GM19193 (cell line): Measurements from ENCODE around the gene ACBD6.

Experiments used
- POLR2A ChIP-seq: IDR thresholded peaks from 4 replicates; pipeline ENCODE4 v1.6.1; 2011; ENCODE audit not compliant: insufficient read depth, insufficient read length; ENCODE audit errors: extremely low read depth

ACBD6 gene

DNA sequence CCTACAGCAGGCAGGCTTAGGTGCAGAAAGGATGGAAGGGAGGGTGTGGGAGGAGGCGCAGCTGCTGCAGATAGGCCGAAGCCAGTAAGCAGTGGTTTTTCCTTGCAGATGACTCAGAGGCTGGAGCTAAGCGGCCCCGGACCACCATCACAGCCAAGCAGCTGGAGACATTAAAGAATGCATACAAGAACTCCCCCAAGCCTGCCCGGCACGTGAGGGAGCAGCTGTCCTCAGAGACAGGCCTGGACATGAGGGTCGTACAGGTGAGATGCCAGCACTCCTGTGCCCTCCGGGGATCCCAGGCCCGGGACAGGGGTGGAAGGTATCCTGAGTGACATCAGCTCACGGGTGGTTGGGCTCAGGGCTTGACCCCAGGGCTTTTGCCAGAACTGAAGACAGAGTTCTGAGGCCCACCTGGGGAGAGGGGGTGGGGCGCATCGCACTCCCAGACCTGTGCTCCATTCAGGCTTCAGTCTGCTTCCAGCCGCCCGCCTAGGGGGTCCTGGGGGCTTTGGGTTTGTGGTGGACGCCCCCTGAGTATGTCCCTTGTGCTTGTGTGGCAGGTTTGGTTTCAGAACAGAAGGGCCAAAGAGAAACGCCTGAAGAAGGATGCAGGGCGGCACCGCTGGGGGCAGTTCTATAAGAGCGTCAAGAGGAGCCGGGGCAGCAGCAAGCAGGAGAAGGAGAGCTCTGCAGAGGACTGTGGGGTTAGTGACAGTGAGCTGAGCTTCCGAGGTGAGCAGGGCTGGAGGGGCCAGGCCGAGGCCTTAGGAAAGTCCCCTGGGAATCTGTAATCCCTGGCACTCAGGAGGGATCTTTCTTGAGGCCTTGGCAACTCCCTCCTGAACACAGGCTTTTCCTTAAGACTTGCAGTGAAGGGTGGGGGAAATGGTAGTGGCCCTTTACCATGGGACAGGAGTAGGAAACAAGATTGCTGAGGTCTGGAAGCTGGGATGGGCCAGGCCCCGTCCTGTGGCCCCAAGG is 230.8 kb downstream of the ACBD6 start:
- no peak for TF ChIP-seq POLR2A

DNA sequence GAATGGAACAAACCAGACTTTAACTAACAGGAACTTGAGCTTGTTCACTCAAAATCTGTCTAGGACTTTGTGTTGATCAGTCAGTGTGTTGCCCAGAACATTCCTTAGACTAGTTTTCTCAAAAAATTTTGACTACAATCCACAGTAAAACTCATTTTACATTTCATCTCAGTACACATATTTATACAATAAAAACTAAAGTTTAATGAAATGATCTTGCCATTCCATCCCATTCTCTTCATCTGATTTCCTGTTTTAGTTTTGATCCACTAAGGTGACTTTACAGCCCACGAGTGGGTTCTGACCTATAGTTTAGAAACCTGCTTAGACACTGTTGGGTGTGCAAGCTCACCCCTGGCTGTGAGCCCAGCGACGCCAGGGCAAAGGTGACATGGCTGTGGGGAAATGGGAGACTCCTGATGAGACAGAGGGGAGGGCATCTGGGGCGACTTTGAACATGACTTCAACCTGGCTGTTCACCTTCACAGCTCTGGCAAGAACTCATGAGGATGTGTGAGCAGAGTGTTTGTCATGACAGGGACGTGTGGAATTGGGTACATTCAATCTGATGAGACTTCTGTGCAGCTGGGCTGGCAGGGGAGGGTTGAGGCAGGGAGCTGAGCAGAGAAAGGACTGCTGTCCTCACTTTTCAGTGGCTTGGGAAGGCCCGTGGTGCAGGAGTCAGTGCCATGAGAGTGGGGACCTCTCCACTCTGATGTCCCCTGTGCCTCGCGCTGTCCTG is 231.7 kb downstream of the ACBD6 start:
- no peak for TF ChIP-seq POLR2A

GRCh38 chr1:180269645-180270529 is 232.5 kb downstream of the ACBD6 start:
- no peak for TF ChIP-seq POLR2A

DNA sequence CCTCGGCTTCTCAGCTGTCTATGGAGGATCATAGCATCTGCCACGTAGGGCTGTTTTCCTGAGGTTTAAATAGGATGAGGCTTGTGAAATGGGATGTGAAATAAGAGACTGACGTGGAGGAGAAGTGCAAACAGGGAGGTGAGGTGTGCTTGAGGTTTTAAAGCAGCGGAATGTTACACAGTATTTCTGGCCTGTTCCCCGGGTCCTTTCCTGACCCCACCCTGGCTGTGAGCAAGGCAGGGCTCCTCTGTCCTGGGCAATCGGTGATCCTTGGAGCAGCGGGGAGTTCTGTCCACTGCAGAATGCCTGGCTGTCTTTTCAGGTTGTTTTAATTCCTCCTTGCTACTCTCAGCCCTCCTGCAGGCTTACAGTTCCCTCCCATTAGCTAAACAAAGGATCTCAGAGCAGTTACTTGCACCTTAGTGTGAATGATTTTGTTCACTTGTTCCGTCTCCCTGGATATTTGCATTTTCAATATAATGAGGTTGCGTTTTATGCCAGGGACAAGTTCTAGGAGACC is 233.8 kb downstream of the ACBD6 start:
- no peak for TF ChIP-seq POLR2A

DNA sequence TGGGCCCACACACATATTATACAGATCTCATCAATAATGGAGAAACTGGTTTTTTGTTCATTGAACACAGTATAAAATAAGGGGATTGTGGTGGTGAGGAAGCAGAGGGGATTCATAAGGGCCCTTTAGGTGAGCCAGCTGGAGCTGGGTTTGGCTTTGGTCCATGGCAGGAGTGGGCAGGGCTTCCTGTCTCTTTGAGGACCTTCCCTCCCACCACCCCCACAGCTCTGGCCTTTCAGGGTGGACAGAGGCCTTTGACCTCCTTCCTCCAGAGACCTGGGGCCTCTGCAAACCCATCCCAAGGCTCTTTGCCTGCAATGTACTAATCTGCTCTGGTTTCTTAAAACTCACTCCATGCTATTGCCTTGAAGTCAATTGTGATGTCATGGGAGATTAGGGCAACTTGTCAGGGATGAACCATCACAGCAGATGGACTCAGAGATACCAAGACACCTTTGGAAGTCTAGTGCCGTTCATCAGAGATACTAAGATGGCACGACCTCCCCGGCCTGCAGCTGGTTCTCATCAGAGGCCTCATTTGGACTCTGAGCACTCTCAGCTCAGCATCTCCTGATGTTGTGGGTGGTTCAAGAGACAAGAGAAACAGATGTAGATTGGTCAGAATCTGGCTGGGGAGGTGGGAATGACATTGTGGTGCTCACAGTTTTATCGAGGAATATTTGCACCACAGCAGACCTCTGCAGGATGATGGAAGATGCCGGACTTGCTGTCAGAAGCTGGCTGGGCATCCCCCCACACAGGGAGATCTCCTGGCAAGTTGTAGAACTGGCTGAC is 234.4 kb downstream of the ACBD6 start:
- no peak for TF ChIP-seq POLR2A

- no peak for TF ChIP-seq POLR2A
These were observed 235.2 kb downstream of the ACBD6 start for GRCh38 chr1:180267211-180267561.

- TF ChIP-seq POLR2A, result no peak
These were observed 235.8 kb downstream of the ACBD6 start for GRCh38 chr1:180266275-180267210.

DNA sequence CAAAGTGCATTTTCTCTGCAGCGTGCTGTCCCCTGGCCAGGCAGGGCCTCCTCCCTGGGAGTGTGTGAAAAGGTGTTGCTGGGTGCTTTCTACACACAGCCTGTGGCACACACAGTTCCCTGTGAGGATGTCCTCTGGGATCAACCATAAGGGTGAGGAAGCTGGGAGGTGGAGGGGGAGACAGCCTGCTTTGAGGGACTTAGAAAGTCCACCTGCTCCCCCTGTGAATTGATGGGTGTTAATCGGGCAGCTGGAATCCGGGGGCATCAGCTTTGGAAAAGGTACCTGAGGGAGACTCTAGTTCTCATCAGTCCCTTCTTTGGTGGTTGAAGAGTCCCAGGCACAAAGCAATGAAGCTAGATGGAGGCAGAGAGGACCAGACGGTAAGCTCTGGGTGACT is 236.5 kb downstream of the ACBD6 start:
- TF ChIP-seq POLR2A, result no peak

GRCh38 chr1:180265201-180265600 is 237.2 kb downstream of the ACBD6 start:
- TF ChIP-seq POLR2A, result no peak

DNA sequence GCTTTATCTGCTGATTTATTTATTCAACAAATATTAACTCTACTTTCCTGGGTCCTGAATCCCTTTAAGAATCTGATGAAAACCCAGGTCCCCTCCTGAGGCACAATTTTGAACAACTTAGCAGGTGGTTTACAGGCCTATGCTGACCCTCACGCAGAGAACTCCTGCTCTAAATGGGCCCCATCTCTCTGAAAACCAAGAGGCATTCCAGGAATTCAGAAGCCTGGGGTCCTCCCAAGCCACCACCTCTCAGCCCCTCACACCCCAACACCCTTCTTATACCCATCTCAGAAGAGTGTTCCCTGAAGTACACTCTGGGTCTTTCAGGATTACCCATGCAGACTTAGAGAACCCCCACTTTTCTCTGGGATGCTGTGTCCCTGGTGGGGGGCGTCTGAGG is 237.8 kb downstream of the ACBD6 start:
- no peak for TF ChIP-seq POLR2A

DNA sequence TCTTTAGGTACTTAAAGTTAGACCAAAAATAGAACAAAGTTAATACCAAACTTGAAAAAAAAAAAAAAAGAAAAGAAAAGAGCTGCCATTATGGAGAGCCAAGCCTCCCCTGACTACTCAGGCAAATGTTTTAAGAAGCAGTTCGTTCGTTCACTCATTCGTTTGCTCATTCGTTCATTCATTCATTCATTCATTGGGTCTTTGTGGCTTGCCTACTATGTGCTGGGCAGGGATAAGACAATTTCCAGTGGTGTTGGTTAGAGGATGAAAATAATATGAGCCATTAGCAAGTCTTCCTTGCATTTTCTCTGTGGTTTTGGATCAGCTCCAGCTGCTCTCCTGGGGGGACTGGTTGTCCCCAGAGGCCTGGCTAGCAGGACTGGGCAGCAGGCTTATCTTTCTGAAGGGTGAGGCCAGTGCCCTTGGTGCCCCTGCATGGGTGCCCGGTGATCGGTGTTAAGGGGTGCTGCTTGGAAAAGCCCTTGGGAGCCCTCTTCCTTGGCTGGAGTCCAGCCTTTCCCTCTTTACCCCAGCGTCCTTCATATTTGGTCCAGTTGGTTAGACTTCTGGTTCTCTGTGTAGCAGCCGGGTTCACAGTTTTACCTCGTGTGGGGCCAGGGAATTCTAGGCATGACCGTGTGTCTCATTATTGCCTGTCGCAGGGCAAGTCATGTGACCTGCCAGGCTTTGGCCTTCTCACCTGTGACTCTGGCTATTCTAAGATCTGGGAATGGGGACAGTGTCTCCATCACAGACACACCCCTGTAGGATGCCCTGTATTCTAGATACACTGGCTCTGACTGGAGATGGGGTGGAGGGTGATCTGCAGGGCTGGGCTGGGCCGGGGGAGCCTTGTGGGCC is 239.5 kb downstream of the ACBD6 start:
- no peak for TF ChIP-seq POLR2A
